Central memory CD4-positive, alpha-beta T cell (primary cell): ENCODE measurements around the gene CDC42BPB.

ENCODE experiments used
- DNase-seq: peaks from one replicate; pipeline ENCODE4 v3.0.0; 2022

Gene CDC42BPB

GRCh38 chr14:102923925-102924486, 133.3 kb downstream of the CDC42BPB start:
- no peak for DNase-seq

GRCh38 chr14:102923201-102923924, 134.0 kb downstream of the CDC42BPB start:
- no peak for DNase-seq

GRCh38 chr14:102922490-102923200, 134.7 kb downstream of the CDC42BPB start, which contains the start of gene AMN:
Gene AMN, plus strand, starts transcription at chr14:102922663. Its CDS starts 26 bp downstream, at chr14:102922689.
- no peak for DNase-seq

- no peak for DNase-seq
These were observed 136.4 kb downstream of the CDC42BPB start for GRCh38 chr14:102920998-102921304.

- DNase-seq, result no peak
These were observed 136.9 kb downstream of the CDC42BPB start for GRCh38 chr14:102920273-102920997.

GRCh38 chr14:102918438-102918837, 138.9 kb downstream of the CDC42BPB start:
- DNase-seq, result no peak

GRCh38 chr14:102917469-102918211, 139.7 kb downstream of the CDC42BPB start:
- DNase-seq, result peak; percentile 27

GRCh38 chr14:102917056-102917385, 140.3 kb downstream of the CDC42BPB start:
- DNase-seq, result no peak

- no peak for DNase-seq
These were observed 140.8 kb downstream of the CDC42BPB start for GRCh38 chr14:102916347-102917055.

GRCh38 chr14:102915292-102916110, 141.8 kb downstream of the CDC42BPB start:
- no peak for DNase-seq

GRCh38 chr14:102914474-102915291, 142.7 kb downstream of the CDC42BPB start:
- DNase-seq, result no peak

- no peak for DNase-seq
These were observed 143.8 kb downstream of the CDC42BPB start for GRCh38 chr14:102913341-102914211.

GRCh38 chr14:102911991-102912761, 145.2 kb downstream of the CDC42BPB start:
- DNase-seq, result no peak

GRCh38 chr14:102911541-102911951, 145.8 kb downstream of the CDC42BPB start:
- no peak for DNase-seq

GRCh38 chr14:102910442-102910841, 146.9 kb downstream of the CDC42BPB start:
- no peak for DNase-seq

- DNase-seq, result no peak
These were observed 147.4 kb downstream of the CDC42BPB start for GRCh38 chr14:102909911-102910310.

GRCh38 chr14:102909462-102909861, 147.9 kb downstream of the CDC42BPB start:
- DNase-seq, result no peak

- DNase-seq, result no peak
These were observed 148.4 kb downstream of the CDC42BPB start for GRCh38 chr14:102908766-102909455.
